ENCODE results near the gene ZNF862. TPM values are rescaled to one million over a fixed set of nuclear protein-coding genes. Genes with fewer than 3 reads are reported as not detected.

Gene ZNF862
- total and polyA plus RNA-seq, 10 of the 15 experiments (the other 5 are each of a cell fraction or from before 2014, with no cell fraction given) = 0.49 to 7.7 (median 3.5) TPM

DNA sequence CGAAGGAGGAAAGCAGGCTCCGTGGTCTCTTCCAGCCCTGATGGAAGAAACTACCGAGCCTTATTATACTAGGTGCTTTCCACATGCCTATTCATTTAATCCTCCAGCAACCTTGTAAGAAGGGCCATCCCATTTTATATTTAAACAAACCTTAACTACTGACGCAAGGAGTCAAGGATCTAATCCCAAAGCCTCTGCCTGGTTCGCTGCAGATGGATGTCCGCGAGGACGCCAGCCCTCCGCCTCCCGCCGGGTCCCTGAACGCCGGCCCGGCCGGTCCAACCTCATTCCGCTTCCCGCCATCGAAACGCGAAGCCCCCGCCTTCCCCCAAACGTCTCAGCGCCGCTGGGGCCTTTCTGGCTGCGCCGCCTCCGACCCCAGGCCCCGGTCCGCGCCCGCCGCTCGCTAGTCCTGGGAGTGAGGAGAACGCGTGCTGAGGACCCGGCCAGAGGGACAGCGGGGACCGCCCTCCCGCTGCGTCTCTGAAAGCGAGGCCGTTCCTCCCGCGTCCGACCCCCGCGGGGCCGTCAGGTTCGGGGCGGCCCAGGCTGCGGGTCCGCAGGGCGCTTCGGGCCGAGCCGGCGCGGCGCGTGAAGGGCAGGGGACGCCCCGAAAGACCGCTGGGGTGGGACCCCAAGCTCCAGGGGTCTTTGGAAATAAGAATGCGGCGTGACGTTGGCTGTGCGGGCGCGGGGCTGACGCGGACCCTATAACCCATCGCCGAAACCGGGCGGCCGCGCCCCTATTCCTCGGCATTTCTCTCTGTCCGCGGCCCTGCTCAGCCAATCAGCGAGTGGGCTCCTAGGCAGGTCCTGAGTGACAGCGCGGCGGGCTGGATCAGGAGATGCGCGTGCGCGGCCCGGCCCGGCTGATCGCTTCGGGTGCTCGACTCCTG lies 35.1 kb downstream of the ZNF862 start, which contains the start of gene ATP6V0E2 (continued):
- TF ChIP-seq, protein P1, sequence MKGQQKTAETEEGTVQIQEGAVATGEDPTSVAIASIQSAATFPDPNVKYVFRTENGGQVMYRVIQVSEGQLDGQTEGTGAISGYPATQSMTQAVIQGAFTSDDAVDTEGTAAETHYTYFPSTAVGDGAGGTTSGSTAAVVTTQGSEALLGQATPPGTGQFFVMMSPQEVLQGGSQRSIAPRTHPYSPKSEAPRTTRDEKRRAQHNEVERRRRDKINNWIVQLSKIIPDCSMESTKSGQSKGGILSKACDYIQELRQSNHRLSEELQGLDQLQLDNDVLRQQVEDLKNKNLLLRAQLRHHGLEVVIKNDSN (IDR thresholded peaks at IDR 0.05; ENCODE audit: borderline replicate concordance, extremely low read length, insufficient read depth, low read depth, low read length) = no peak
- TF ChIP-seq MTA3 (IDR thresholded peaks at IDR 0.05; ENCODE audit: borderline replicate concordance, low read length) (no peak), HSF1 (IDR thresholded peaks at IDR 0.05; ENCODE audit: low read depth, low read length) (no peak), E2F4 (IDR thresholded peaks at IDR 0.05; ENCODE audit: low read depth, low read length) (no peak), YY1 (IDR thresholded peaks at IDR 0.05; ENCODE audit: low read depth, low read length) (no peak), EED (IDR thresholded peaks at IDR 0.05; ENCODE audit: low read depth) (no peak), RAD51 (IDR thresholded peaks at IDR 0.05) (no peak), SRF (IDR thresholded peaks at IDR 0.05; ENCODE audit: low read depth in 2 of 2, low read length in 2 of 2) (no peak), CREB1 (IDR thresholded peaks at IDR 0.05; ENCODE audit: low read depth) (0 out of 2 replicates have a peak, but pooled peaks have one; percentile 39), PKNOX1 (IDR thresholded peaks at IDR 0.05) (peak; percentile 98), CHD1 (IDR thresholded peaks at IDR 0.05; ENCODE audit: low read depth, low read length) (no peak), HDAC6 (IDR thresholded peaks at IDR 0.05; ENCODE audit: unreplicated experiment) (no peak), NRF1 (conservative IDR thresholded peaks at IDR 0.05; ENCODE audit: low read depth, low read length) (peak; percentile 99), POLR2AphosphoS5 (IDR thresholded peaks at IDR 0.05; ENCODE audit: low read length) (no peak), ZBTB4 (CRISPR knock-in tag; IDR thresholded peaks at IDR 0.05) (no peak), ESRRA (IDR thresholded peaks at IDR 0.05; ENCODE audit: low read length) (no peak)
- TF ChIP-seq, protein P2, sequence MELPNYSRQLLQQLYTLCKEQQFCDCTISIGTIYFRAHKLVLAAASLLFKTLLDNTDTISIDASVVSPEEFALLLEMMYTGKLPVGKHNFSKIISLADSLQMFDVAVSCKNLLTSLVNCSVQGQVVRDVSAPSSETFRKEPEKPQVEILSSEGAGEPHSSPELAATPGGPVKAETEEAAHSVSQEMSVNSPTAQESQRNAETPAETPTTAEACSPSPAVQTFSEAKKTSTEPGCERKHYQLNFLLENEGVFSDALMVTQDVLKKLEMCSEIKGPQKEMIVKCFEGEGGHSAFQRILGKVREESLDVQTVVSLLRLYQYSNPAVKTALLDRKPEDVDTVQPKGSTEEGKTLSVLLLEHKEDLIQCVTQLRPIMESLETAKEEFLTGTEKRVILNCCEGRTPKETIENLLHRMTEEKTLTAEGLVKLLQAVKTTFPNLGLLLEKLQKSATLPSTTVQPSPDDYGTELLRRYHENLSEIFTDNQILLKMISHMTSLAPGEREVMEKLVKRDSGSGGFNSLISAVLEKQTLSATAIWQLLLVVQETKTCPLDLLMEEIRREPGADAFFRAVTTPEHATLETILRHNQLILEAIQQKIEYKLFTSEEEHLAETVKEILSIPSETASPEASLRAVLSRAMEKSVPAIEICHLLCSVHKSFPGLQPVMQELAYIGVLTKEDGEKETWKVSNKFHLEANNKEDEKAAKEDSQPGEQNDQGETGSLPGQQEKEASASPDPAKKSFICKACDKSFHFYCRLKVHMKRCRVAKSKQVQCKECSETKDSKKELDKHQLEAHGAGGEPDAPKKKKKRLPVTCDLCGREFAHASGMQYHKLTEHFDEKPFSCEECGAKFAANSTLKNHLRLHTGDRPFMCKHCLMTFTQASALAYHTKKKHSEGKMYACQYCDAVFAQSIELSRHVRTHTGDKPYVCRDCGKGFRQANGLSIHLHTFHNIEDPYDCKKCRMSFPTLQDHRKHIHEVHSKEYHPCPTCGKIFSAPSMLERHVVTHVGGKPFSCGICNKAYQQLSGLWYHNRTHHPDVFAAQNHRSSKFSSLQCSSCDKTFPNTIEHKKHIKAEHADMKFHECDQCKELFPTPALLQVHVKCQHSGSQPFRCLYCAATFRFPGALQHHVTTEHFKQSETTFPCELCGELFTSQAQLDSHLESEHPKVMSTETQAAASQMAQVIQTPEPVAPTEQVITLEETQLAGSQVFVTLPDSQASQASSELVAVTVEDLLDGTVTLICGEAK (IDR thresholded peaks at IDR 0.05; ENCODE audit: borderline replicate concordance) = no peak

Data from GM12878 (cell line).